ENCODE data around the gene ZNF536.
A peak's percentile ranks its signal among the peaks of the same experiment; 100 is the strongest.

The ZNF536 gene

DNA sequence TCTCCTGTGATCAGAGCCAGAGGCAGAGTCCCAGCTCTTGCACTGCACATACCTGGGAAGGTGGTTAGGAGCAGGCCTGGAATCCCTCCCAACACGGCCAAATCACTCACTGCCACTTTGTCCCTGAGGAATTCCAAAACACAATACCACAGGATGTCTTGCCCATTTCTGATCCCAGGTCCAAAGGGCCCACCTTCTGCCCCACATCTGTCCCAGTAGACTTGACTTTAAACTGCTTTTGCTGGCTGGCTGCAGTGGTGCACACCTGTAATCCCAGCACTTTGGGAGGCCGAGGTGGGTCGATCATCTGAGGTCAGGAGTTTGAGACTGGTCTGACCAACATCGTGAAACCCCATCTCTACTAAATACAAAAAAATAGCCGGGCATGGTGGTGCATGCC, 18.9 kb downstream of the ZNF536 start:
- Histone ChIP-seq H3K79me2 (ENCODE audit: low read length) (no peaks in the 10 kb centered on the region), H3K9me3 (ENCODE audit: insufficient read depth, low read length) (no peaks in the 10 kb centered on the region), H3K4me2 (ENCODE audit: low read length) (no peak overlapping the region), H3K27ac (ENCODE audit: low read length) (no peak overlapping the region), H4K20me1 (ENCODE audit: insufficient read depth, low read length) (no peaks in the 10 kb centered on the region), H2AFZ (ENCODE audit: low read depth, low read length) (no peak overlapping the region), H3K4me3 (ENCODE audit: low read length) (no peak overlapping the region), H3K4me1 (ENCODE audit: low read length) (peaks cover 12% of the 10 kb centered on the region), H3K9ac (ENCODE audit: low read length) (no peak overlapping the region), H3K36me3 (replicated peaks; ENCODE audit: low read depth, low read length) (no peaks in the 10 kb centered on the region), H3K27me3 (ENCODE audit: low read depth, low read length) (peaks cover 23% of the 10 kb centered on the region)
- TF ChIP-seq EZH2phosphoT487 (IDR thresholded peaks at IDR 0.05; ENCODE audit: low read depth) = no peak
- TF ChIP-seq, protein P1, sequence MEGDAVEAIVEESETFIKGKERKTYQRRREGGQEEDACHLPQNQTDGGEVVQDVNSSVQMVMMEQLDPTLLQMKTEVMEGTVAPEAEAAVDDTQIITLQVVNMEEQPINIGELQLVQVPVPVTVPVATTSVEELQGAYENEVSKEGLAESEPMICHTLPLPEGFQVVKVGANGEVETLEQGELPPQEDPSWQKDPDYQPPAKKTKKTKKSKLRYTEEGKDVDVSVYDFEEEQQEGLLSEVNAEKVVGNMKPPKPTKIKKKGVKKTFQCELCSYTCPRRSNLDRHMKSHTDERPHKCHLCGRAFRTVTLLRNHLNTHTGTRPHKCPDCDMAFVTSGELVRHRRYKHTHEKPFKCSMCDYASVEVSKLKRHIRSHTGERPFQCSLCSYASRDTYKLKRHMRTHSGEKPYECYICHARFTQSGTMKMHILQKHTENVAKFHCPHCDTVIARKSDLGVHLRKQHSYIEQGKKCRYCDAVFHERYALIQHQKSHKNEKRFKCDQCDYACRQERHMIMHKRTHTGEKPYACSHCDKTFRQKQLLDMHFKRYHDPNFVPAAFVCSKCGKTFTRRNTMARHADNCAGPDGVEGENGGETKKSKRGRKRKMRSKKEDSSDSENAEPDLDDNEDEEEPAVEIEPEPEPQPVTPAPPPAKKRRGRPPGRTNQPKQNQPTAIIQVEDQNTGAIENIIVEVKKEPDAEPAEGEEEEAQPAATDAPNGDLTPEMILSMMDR (IDR thresholded peaks at IDR 0.05; ENCODE audit: low read depth, low read length) = no peak

DNA sequence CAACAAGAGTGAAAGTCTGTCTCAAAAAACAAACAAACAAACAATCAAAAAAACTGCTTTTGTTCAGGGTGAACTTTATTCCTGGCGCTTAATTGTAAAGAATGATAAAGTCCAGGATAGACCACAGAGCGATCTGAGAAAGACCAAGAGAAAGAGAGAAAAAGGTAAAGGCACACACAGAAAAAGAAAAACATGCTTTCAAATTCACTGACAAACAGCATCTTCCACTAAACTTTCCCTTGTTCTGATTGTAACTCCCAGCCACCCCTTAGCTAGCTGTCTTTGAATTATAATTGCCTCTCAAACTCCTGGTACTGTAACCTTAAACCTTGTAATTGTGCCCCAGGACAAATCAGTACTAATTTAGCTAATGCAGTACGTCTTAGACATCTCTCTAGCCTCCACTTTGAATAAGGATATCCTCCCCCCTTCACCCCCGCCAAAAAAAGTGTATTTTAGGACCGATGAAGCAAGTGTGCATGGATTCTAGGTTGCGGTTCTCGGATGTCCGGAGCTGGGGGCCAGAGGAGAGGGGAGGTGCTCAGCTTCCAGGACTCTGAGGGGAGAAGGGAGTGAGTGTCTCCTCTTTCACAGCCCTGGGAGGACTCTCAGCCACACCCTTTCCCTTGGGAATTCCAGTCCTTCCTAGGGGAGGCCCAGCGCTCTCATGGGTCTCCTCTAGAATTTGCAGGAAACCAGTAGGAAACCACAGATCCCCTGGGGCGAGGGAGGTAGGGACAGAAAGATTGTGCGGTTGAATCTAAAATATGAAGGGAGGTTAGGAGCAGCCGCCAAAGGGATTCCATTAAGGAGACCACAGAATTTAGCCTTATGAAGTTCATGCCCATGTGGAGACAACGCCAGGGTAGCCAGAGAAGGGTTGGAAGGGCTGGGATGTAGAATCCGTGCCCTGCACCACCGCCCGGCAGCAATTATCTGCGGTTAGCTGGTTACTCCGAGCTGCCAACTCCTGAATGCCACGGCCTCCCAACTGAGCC, 19.7 kb downstream of the ZNF536 start:
- H3K4me3 ChIP-seq (ENCODE audit: low read length) = no peak overlapping the region
- H3K36me3 ChIP-seq (replicated peaks; ENCODE audit: low read depth, low read length) = no peaks in the 10 kb centered on the region
- no peak overlapping the region for H3K4me2 ChIP-seq (ENCODE audit: low read length)
- no peak overlapping the region for H2AFZ ChIP-seq (ENCODE audit: low read depth, low read length)
- TF ChIP-seq EZH2phosphoT487 (IDR thresholded peaks at IDR 0.05; ENCODE audit: low read depth) = no peak
- TF ChIP-seq, protein P1 (IDR thresholded peaks at IDR 0.05; ENCODE audit: low read depth, low read length) = no peak
- H4K20me1 ChIP-seq (ENCODE audit: insufficient read depth, low read length) = no peaks in the 10 kb centered on the region
- no peaks in the 10 kb centered on the region for H3K9me3 ChIP-seq (ENCODE audit: insufficient read depth, low read length)
- H3K79me2 ChIP-seq (ENCODE audit: low read length) = no peaks in the 10 kb centered on the region
- no peak overlapping the region for H3K9ac ChIP-seq (ENCODE audit: low read length)
- peaks cover 12% of the 10 kb centered on the region for H3K4me1 ChIP-seq (ENCODE audit: low read length)
- H3K27ac ChIP-seq (ENCODE audit: low read length) = no peak overlapping the region
- H3K27me3 ChIP-seq (ENCODE audit: low read depth, low read length) = peaks cover 23% of the 10 kb centered on the region

DNA sequence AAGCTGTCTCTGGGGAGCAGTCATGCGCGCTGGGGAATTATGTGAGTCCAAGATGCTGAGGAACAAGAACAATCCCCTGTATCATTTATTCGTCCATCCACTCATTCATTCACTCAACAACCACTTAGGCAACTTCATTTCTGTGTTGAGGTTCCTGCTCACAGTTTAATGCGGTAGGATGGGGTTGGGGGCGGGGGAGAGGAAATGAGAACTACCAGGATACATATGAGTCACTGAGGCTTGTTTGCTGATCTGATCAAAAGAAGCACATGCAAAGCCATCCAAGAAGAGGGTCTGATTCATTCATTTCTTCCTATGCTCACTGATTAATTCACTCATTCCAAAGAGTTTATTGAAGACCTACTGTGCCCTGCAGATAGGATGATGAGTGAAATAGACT, 20.9 kb downstream of the ZNF536 start:
- H3K27ac ChIP-seq (ENCODE audit: low read length) = no peak overlapping the region
- H3K36me3 ChIP-seq (replicated peaks; ENCODE audit: low read depth, low read length) = no peaks in the 10 kb centered on the region
- no peaks in the 10 kb centered on the region for H3K79me2 ChIP-seq (ENCODE audit: low read length)
- TF ChIP-seq, protein P1 (IDR thresholded peaks at IDR 0.05; ENCODE audit: low read depth, low read length) = no peak
- no peak for TF ChIP-seq EZH2phosphoT487 (IDR thresholded peaks at IDR 0.05; ENCODE audit: low read depth)
- no peak overlapping the region for H2AFZ ChIP-seq (ENCODE audit: low read depth, low read length)
- H3K9me3 ChIP-seq (ENCODE audit: insufficient read depth, low read length) = no peaks in the 10 kb centered on the region
- H3K4me1 ChIP-seq (ENCODE audit: low read length) = peaks cover 12% of the 10 kb centered on the region
- no peak overlapping the region for H3K9ac ChIP-seq (ENCODE audit: low read length)
- no peaks in the 10 kb centered on the region for H4K20me1 ChIP-seq (ENCODE audit: insufficient read depth, low read length)
- no peak overlapping the region for H3K4me3 ChIP-seq (ENCODE audit: low read length)
- H3K4me2 ChIP-seq (ENCODE audit: low read length) = peak overlapping the region; percentile 45
- H3K27me3 ChIP-seq (ENCODE audit: low read depth, low read length) = peaks cover 28% of the 10 kb centered on the region

DNA sequence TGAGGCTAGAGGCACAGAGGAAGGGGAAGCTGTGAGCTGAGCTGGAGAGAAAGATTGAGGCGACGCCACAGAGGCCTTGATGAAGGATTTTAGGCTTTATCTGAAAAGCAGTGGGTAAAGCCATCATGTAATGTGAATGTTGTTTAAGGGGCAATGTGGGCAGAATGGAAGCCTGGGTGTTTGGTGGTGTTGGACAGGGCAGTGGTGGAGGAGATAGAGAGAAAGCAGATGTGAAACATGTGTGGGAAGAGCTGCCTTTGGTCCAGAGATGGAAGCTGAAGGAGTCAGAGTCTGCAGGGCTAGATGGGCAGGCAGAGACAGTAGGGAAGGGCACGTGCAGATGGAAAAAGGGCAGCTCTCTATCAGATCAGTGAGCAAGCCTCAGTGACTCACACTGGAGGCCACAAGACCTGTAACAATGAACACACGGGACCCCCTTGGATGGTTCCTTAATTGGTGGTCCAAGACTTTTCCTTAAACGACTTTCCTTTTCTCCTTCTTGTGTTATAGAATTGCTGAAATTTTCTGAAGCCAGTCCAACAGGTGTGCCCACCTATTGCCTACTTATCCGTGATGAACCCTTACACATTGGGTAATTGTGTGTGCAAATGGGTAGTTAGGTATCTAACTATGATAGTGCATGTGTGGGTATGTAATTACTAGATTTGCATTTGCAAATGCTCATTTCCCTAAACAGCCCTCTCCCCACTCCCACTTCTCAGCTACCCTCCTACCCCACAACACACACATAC, 21.7 kb downstream of the ZNF536 start:
- peaks cover 12% of the 10 kb centered on the region for H3K4me1 ChIP-seq (ENCODE audit: low read length)
- TF ChIP-seq, protein P1 (IDR thresholded peaks at IDR 0.05; ENCODE audit: low read depth, low read length) = no peak
- TF ChIP-seq EZH2phosphoT487 (IDR thresholded peaks at IDR 0.05; ENCODE audit: low read depth) = no peak
- H3K9ac ChIP-seq (ENCODE audit: low read length) = no peak overlapping the region
- no peaks in the 10 kb centered on the region for H3K9me3 ChIP-seq (ENCODE audit: insufficient read depth, low read length)
- H4K20me1 ChIP-seq (ENCODE audit: insufficient read depth, low read length) = no peaks in the 10 kb centered on the region
- no peak overlapping the region for H3K4me3 ChIP-seq (ENCODE audit: low read length)
- H3K36me3 ChIP-seq (replicated peaks; ENCODE audit: low read depth, low read length) = no peaks in the 10 kb centered on the region
- H3K79me2 ChIP-seq (ENCODE audit: low read length) = no peaks in the 10 kb centered on the region
- peaks cover 28% of the 10 kb centered on the region for H3K27me3 ChIP-seq (ENCODE audit: low read depth, low read length)
- H2AFZ ChIP-seq (ENCODE audit: low read depth, low read length) = no peak overlapping the region
- H3K27ac ChIP-seq (ENCODE audit: low read length) = no peak overlapping the region
- H3K4me2 ChIP-seq (ENCODE audit: low read length) = no peak overlapping the region

Data from OCI-LY3 (cell line).